ENCODE results near the gene PECR. TPM values are rescaled to one million over a fixed set of nuclear protein-coding genes. Genes with fewer than 3 reads are reported as not detected.

The PECR gene
- total and polyA plus RNA-seq, 10 of the 15 experiments (the other 5 are each of a cell fraction or from before 2014, with no cell fraction given), result 7.6 to 37.4 (median 25.7) TPM

DNA sequence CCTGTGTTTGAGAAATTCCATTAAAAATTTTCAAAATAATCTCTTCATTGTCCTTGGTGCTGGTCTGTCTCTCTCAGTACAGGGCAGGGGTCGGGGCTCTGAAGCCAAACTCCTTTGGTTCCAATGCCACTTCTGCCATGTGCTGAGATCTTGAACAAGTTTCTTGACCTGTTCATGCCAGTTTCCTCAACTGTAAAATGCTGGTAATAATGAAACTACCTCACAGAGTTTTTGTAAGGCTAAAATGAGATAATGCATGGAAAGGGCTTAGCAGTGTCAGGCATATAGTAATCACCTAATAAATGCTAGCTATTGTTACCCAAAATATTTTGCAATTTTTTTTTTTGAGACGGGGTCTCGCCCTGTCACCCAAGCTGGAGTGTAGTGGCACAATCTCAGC lies 51.4 kb downstream of the PECR start (continued):
- TF ChIP-seq KAT2A (conservative IDR thresholded peaks at IDR 0.05; ENCODE audit: control insufficient read depth, low read depth, low read length) (no peak), JUNB (IDR thresholded peaks at IDR 0.05) (peak; percentile 57), SMAD1 (IDR thresholded peaks at IDR 0.05; ENCODE audit: low read depth, partially characterized antibody) (no peak), CREM (IDR thresholded peaks at IDR 0.05; ENCODE audit: low read depth) (no peak), BACH1 (IDR thresholded peaks at IDR 0.05; ENCODE audit: borderline replicate concordance) (no peak), NFIC (IDR thresholded peaks at IDR 0.05; ENCODE audit: low read depth, low read length) (peak; percentile 52), ESRRA (IDR thresholded peaks at IDR 0.05; ENCODE audit: low read length) (no peak), ZNF687 (IDR thresholded peaks at IDR 0.05) (no peak), ZNF207 (IDR thresholded peaks at IDR 0.05; ENCODE audit: borderline replicate concordance) (no peak), NR2C1 (IDR thresholded peaks at IDR 0.05) (no peak), WRNIP1 (IDR thresholded peaks at IDR 0.05; ENCODE audit: borderline replicate concordance, low read depth, low read length) (no peak), FOXM1 (IDR thresholded peaks at IDR 0.05; ENCODE audit: low read depth, low read length) (no peak), ASH2L (IDR thresholded peaks at IDR 0.05; ENCODE audit: borderline replicate concordance, low read depth) (no peak), GABPA (IDR thresholded peaks at IDR 0.05; ENCODE audit: low read depth) (no peak), IKZF2 (IDR thresholded peaks at IDR 0.05) (no peak), NBN (IDR thresholded peaks at IDR 0.05) (no peak), SKIL (IDR thresholded peaks at IDR 0.05; ENCODE audit: low read depth, poor library complexity, severe bottlenecking) (no peak), MTA2 (IDR thresholded peaks at IDR 0.05; ENCODE audit: low read depth) (no peak), STAT3 (IDR thresholded peaks at IDR 0.05; ENCODE audit: low read depth, low read length) (no peak), TBL1XR1 (IDR thresholded peaks at IDR 0.05; ENCODE audit: low read depth, low read length) (no peak), ETV6 (conservative IDR thresholded peaks at IDR 0.05 in 1 of 2, IDR thresholded peaks at IDR 0.05 in 1 of 2; ENCODE audit: borderline replicate concordance in 1 of 2, low read depth in 1 of 2) (no peak), EGR1 (IDR thresholded peaks at IDR 0.05; ENCODE audit: borderline replicate concordance in 1 of 2, low read depth in 2 of 2, low read length in 2 of 2) (no peak), ZNF24 (IDR thresholded peaks at IDR 0.05) (peak; percentile 37; the same call in 1 of the 2 replicates)
- TF ChIP-seq, protein P1, sequence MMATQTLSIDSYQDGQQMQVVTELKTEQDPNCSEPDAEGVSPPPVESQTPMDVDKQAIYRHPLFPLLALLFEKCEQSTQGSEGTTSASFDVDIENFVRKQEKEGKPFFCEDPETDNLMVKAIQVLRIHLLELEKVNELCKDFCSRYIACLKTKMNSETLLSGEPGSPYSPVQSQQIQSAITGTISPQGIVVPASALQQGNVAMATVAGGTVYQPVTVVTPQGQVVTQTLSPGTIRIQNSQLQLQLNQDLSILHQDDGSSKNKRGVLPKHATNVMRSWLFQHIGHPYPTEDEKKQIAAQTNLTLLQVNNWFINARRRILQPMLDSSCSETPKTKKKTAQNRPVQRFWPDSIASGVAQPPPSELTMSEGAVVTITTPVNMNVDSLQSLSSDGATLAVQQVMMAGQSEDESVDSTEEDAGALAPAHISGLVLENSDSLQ (IDR thresholded peaks at IDR 0.05), result no peak

Measured in GM12878 (cell line).